Right atrium auricular region (tissue), 2 donors: ENCODE results near the gene GET3. TPM values are rescaled to one million over a fixed set of nuclear protein-coding genes. Genes with fewer than 3 reads are reported as not detected.

Experiments used
- DNase-seq: peaks from one replicate; pipeline ENCODE4 v3.0.0-alpha.2; 2019; ENCODE audit warnings: low spot score
- H3K27ac ChIP-seq, 2 donors: fragments of 200-600 bp; sonication (generic); 1 replicate in 1 of 2; 2 replicates in 1 of 2; pipeline ENCODE4 v1.5.1; 2016 to 2019
- H3K27me3 ChIP-seq, 2 donors: fragments of 200-600 bp; sonication (generic); one replicate each; pipeline versions ENCODE4 v1.5.1 to v1.6.0; 2017 to 2019
- H3K36me3 ChIP-seq: fragments of 200-600 bp; sonication (generic); one replicate; pipeline ENCODE4 v1.5.1; 2016
- H3K4me1 ChIP-seq, 2 donors: fragments of 200-600 bp; sonication (generic); one replicate each; pipeline versions ENCODE4 v1.5.1 to v1.6.0; 2017 to 2019
- H3K4me3 ChIP-seq, 2 donors: fragments of 200-600 bp; sonication (generic); 1 replicate in 1 of 2; 2 replicates in 1 of 2; pipeline ENCODE4 v1.5.1; 2017 to 2019; ENCODE audit warnings: mild to moderate bottlenecking in 1 of 2, moderate library complexity in 1 of 2
- H3K9me3 ChIP-seq, 2 donors: fragments of 200-600 bp; sonication (generic); one replicate each; pipeline ENCODE4 v1.5.1; 2019
- total RNA-seq, 2 donors: library from RNA; depleted of rRNA; stranded (reverse); fragments of >200 nt; gene quantifications; one replicate each; pipeline ENCODE4 v1.1.0, GENCODE V29; 2016
- TF ChIP-seq, protein P1 (sequence below), 2 donors: fragments of 200-600 bp; sonication (generic); IDR thresholded peaks; one replicate each; pipeline ENCODE4 v1.5.1; 2019; ENCODE audit warnings: antibody characterized with exemption in 2 of 2

The GET3 gene
- total RNA-seq, 2 donors from 2014 or later = 44.6 to 55.1 TPM

DNA sequence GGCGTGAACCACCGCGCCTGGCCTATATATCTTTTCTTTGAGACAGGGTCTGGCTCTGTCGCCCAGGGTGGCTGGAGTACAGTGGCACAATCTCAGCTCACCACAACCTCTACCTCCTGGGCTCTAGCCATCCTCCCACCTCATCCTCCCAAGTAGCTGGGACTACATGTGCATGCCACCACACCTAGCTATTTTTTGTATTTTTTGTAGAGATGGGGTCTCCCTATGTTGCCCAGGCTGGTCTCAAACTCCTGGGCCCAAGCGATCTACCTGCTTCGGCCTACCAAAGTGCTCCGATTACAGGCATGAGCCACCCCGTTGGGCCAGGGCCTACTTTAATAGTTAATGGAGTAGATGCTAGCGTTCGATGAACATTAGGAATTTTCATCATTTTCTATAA is 17.0 kb upstream of the GET3 start:
- H3K27ac ChIP-seq = peak overlapping the region in 1 of 2 donors; percentile 97
- TF ChIP-seq, protein P1, sequence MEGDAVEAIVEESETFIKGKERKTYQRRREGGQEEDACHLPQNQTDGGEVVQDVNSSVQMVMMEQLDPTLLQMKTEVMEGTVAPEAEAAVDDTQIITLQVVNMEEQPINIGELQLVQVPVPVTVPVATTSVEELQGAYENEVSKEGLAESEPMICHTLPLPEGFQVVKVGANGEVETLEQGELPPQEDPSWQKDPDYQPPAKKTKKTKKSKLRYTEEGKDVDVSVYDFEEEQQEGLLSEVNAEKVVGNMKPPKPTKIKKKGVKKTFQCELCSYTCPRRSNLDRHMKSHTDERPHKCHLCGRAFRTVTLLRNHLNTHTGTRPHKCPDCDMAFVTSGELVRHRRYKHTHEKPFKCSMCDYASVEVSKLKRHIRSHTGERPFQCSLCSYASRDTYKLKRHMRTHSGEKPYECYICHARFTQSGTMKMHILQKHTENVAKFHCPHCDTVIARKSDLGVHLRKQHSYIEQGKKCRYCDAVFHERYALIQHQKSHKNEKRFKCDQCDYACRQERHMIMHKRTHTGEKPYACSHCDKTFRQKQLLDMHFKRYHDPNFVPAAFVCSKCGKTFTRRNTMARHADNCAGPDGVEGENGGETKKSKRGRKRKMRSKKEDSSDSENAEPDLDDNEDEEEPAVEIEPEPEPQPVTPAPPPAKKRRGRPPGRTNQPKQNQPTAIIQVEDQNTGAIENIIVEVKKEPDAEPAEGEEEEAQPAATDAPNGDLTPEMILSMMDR (IDR thresholded peaks at IDR 0.05) = no peak
- H3K9me3 ChIP-seq = no peaks in the 10 kb centered on the region
- H3K36me3 ChIP-seq = peaks cover 31% of the 10 kb centered on the region
- H3K4me3 ChIP-seq = peak overlapping the region in 1 of 2 donors; percentile 83
- H3K27me3 ChIP-seq = no peaks in the 10 kb centered on the region
- H3K4me1 ChIP-seq = peaks cover 0 to 40% of the 10 kb centered on the region in 2 donors
- DNase-seq = no peak

DNA sequence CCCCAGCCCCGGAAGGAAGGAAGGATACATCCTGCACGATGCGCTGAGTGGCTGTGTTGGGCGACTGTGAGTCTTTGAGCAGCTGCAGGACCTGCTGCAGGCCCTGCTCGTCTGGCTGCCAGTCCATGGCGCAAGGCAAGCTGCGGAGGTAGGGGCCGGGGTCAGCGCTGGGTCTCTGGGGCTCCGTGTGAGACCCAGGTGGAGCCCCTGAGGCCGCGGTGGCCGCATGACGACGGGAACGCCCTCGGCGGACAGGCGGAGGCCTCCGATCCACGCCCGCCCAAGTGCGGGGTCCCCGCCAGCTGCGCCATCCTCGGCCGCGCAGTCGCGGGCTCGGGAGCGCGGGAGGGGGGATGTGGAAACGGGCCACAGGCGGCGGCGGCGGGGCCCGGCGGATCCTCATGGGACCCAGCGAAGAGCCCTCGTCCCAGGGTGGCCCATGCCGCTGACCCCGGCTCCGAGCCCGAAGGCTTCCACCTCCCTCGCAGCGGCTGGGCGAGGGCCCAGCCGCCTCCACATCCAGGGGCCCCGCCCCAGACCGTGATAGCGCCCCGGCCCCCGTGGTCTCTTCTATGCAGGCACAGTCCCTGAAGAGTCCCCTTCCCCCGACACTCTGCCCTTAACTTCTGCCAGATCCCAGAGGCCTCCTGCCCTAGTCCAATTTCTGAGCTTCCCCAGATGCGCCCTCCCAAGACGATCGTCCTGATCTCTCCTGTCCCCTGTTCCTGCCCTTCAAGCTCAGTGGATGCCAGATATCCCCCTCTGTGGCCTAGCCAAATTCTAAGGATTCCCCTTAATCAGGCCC is 16.2 kb upstream of the GET3 start:
- Histone ChIP-seq H3K4me1 (peaks cover 0 to 40% of the 10 kb centered on the region in 2 donors), H3K36me3 (peaks cover 24% of the 10 kb centered on the region), H3K9me3 (no peaks in the 10 kb centered on the region), H3K27me3 (no peaks in the 10 kb centered on the region), H3K27ac (peak overlapping the region; percentile 97), H3K4me3 (peak overlapping the region; percentile 64 to 83)
- no peak for DNase-seq
- TF ChIP-seq, protein P1 (IDR thresholded peaks at IDR 0.05) = no peak

DNA sequence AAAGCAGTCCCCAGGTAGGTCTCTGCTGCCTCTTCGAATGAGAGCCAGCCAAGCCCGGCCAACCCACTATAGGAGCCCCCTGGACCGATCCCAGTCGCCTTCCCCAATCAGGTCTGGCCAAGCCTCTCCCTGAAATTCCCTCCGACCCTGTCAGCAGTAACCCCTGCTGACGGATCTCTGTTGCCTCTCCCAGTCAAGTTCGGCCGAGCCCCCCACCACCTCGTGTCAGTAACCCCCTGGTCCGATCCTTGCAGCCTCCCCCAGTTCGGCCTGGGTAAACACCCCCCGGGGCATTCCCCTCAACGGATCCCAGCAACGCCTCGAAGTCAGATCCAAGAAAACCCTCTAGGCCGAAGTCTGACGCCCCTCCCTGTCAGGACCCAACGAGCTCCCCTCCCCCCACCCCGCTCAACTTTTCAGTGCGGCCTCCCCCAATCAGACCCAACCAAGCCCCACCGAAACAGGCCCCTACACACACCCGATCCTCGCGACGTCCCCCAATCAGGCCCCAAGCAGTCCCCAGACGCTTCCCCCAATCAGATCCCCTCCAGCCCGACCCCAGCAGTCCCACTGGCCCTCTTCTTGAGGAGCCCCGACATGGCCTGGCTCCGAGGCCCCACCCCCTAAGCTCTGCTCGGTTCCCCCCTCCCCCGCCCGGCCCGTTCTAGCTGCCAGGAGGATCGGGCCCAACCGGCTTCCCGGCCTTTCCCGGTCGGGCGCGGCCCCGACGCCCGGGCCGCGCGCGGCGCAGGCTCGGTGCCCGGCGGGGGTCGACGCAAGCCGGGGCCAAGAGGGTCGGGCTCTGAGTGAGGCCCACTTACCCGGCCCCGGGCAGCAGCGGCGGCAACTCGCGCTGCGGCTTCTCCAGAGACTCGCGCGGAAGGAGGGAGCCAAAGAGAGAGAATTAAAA is 15.4 kb upstream of the GET3 start:
- no peak for DNase-seq
- Histone ChIP-seq H3K27me3 (no peaks in the 10 kb centered on the region), H3K36me3 (peaks cover 18% of the 10 kb centered on the region), H3K4me1 (peaks cover 0 to 40% of the 10 kb centered on the region in 2 donors), H3K4me3 (peak overlapping the region; percentile 64 to 83), H3K9me3 (no peaks in the 10 kb centered on the region), H3K27ac (peak overlapping the region; percentile 97)
- TF ChIP-seq, protein P1 (IDR thresholded peaks at IDR 0.05) = no peak

DNA sequence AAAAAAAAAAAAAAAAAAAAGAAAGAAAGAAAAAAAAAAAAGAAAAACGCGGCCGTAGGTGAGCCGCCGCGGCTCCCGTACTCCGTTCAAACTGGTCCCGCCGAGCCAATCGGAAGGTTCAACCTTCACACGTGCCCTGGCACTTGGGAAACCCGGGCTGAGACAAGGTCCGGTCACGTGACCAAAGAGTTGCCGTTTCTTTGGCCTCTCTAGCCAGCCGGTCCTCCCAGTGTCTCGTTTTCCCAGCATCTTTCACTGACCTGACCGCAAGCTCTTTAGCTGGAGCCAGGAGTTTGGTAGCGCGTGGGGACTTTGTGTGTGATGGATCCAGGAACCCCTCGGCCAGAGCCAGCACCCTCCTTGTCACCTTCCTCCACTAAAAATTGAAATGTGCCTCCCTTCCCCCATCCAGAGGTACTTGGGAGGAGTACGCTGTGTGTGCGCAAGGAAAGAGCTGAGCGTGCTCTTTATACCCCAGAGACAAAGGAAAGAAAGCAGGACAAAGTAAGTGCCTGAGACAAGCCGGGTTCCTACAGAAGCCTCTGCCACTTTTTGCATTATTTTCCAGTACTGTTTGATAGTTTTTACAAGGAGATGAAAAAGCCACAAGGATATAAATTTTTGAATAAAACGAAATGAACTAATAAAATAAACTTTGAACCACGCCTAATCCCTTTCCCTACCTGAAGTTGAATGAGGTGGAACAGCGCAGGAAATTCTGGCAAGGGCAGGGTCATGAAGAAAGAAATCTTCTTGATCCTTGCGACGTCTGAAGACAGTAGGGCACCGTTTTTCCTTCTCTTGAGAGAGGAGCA is 14.5 kb upstream of the GET3 start:
- peaks cover 0 to 40% of the 10 kb centered on the region in 2 donors for H3K4me1 ChIP-seq
- no peaks in the 10 kb centered on the region for H3K9me3 ChIP-seq
- no peaks in the 10 kb centered on the region for H3K27me3 ChIP-seq
- peak; percentile 99 for DNase-seq
- TF ChIP-seq, protein P1 (IDR thresholded peaks at IDR 0.05) = no peak
- peak overlapping the region; percentile 97 for H3K27ac ChIP-seq
- peaks cover 13% of the 10 kb centered on the region for H3K36me3 ChIP-seq
- H3K4me3 ChIP-seq = peak overlapping the region; percentile 64 to 83

DNA sequence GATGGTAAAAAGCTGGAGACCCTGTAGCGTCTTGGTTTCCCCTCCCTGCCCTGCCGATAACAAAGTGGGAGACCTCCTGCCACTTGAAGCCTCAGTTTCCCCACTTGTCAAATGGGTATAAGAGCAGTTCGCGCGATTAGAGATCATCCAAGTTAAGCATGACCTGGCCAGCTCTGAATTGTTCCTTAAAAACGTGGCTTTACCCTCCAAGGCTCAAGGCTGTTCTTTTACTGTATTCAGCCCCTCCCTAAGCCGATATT is 14.0 kb upstream of the GET3 start:
- TF ChIP-seq, protein P1 (IDR thresholded peaks at IDR 0.05) = no peak
- H3K4me1 ChIP-seq = peaks cover 0 to 40% of the 10 kb centered on the region in 2 donors
- no peaks in the 10 kb centered on the region for H3K27me3 ChIP-seq
- peaks cover 16% of the 10 kb centered on the region for H3K36me3 ChIP-seq
- peak overlapping the region; percentile 97 for H3K27ac ChIP-seq
- peak overlapping the region; percentile 64 to 83 for H3K4me3 ChIP-seq
- H3K9me3 ChIP-seq = no peaks in the 10 kb centered on the region
- no peak for DNase-seq
